OCI-LY1 (cell line): ENCODE measurements around the gene NLK.

Experiments used
- H2AFZ ChIP-seq: fragments of 200-600 bp; sonication (generic), shearing (Covaris generic); 2 replicates; pipeline ENCODE4 v1.6.0; 2014; ENCODE audit warnings: antibody characterized with exemption, mild to moderate bottlenecking, low read length
- H3F3A ChIP-seq: fragments of 200-600 bp; sonication (generic), shearing (Covaris generic); 2 replicates; pipeline ENCODE4 v1.6.0; 2014; ENCODE audit warnings: mild to moderate bottlenecking, antibody characterized with exemption, low read length, moderate library complexity; ENCODE audit not compliant: insufficient read depth
- H3K27ac ChIP-seq: fragments of 200-600 bp; sonication (generic); 2 replicates; pipeline ENCODE4 v1.5.1; 2014; ENCODE audit warnings: low read length, mixed run types, mild to moderate bottlenecking, low read depth; ENCODE audit not compliant: poor library complexity, severe bottlenecking
- H3K27me3 ChIP-seq: fragments of 200-600 bp; sonication (generic); 2 replicates; pipeline ENCODE4 v1.6.0; 2014; ENCODE audit warnings: antibody characterized with exemption, mild to moderate bottlenecking, low read length, moderate library complexity; ENCODE audit not compliant: insufficient read depth
- H3K36me3 ChIP-seq: fragments of 200-600 bp; sonication (generic); 2 replicates; pipeline ENCODE4 v1.6.1; 2014; ENCODE audit warnings: mild to moderate bottlenecking, antibody characterized with exemption, low read length, moderate library complexity, mixed read lengths; ENCODE audit not compliant: insufficient read depth
- H3K4me1 ChIP-seq: fragments of 200-600 bp; sonication (generic); 2 replicates; pipeline ENCODE4 v1.5.1; 2014; ENCODE audit warnings: mild to moderate bottlenecking, low read length, moderate library complexity; ENCODE audit not compliant: insufficient read depth, severe bottlenecking
- H3K4me2 ChIP-seq: fragments of 200-600 bp; sonication (generic), shearing (Covaris generic); 2 replicates; pipeline ENCODE4 v1.6.1; 2014; ENCODE audit warnings: low read length
- H3K4me3 ChIP-seq: fragments of 200-600 bp; sonication (generic); 2 replicates; pipeline ENCODE4 v1.5.1; 2014; ENCODE audit warnings: low read length, low read depth, mild to moderate bottlenecking, mixed read lengths; ENCODE audit not compliant: poor library complexity, severe bottlenecking
- H3K79me2 ChIP-seq: fragments of 200-600 bp; shearing (Covaris generic); 2 replicates; pipeline ENCODE4 v1.6.1; 2016; ENCODE audit warnings: mixed run types, low read length, mixed read lengths; ENCODE audit not compliant: insufficient read depth
- H3K9ac ChIP-seq: fragments of 200-600 bp; sonication (generic), shearing (Covaris generic); 2 replicates; pipeline ENCODE4 v1.6.1; 2014; ENCODE audit warnings: mild to moderate bottlenecking, low read length, mixed read lengths
- H3K9me2 ChIP-seq: fragments of 200-600 bp; sonication (generic), shearing (Covaris generic); 2 replicates; pipeline ENCODE4 v1.6.1; 2014; ENCODE audit warnings: low read depth, mild to moderate bottlenecking, low read length, mixed read lengths
- H3K9me3 ChIP-seq: fragments of 200-600 bp; shearing (Covaris generic); 2 replicates; pipeline ENCODE4 v1.6.1; 2014; ENCODE audit warnings: low read length, mixed read lengths
- H4K20me1 ChIP-seq: fragments of 200-600 bp; sonication (generic), shearing (Covaris generic); 2 replicates; pipeline ENCODE4 v1.6.0; 2016; ENCODE audit warnings: mild to moderate bottlenecking, low read length; ENCODE audit not compliant: insufficient read depth
- EZH2 ChIP-seq: fragments of 200-600 bp; sonication (generic), shearing (Covaris generic); IDR thresholded peaks from 2 replicates; pipeline ENCODE4 v1.8.0; 2017; ENCODE audit warnings: borderline replicate concordance, mixed run types, mild to moderate bottlenecking, antibody characterized with exemption, low read length, moderate library complexity, mixed read lengths
- TF ChIP-seq, protein P1 (sequence below): fragments of 200-600 bp; sonication (generic), shearing (Covaris generic); IDR thresholded peaks from 2 replicates; pipeline ENCODE4 v1.5.1; 2017; ENCODE audit warnings: mild to moderate bottlenecking, antibody characterized with exemption, low read length, moderate library complexity, mixed read lengths

NLK gene

DNA sequence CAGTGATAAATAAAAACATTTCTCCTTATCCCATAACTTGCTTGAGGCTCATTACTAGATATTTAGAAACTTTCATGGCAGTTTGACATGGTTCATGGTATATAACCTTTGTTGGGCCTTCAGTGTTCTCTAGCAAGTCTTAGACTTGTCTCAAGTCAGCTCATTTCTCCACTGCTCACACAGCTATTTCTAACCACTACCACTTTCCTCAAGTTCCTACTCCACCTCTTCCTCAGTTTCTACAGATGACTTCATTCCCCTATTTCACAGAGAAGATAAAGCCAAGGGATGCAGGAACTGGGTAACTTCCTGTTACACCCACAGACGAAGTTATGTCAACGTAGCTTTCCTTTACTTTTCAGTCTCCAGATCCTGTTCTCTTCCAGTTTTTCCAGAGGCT is 23.2 kb downstream of the NLK start:
- TF ChIP-seq EZH2: no peak
- TF ChIP-seq, protein P1, sequence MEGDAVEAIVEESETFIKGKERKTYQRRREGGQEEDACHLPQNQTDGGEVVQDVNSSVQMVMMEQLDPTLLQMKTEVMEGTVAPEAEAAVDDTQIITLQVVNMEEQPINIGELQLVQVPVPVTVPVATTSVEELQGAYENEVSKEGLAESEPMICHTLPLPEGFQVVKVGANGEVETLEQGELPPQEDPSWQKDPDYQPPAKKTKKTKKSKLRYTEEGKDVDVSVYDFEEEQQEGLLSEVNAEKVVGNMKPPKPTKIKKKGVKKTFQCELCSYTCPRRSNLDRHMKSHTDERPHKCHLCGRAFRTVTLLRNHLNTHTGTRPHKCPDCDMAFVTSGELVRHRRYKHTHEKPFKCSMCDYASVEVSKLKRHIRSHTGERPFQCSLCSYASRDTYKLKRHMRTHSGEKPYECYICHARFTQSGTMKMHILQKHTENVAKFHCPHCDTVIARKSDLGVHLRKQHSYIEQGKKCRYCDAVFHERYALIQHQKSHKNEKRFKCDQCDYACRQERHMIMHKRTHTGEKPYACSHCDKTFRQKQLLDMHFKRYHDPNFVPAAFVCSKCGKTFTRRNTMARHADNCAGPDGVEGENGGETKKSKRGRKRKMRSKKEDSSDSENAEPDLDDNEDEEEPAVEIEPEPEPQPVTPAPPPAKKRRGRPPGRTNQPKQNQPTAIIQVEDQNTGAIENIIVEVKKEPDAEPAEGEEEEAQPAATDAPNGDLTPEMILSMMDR: no peak
- H3K9me3 ChIP-seq: no peaks in the 10 kb centered on the region
- H3F3A ChIP-seq: no peaks in the 10 kb centered on the region

DNA sequence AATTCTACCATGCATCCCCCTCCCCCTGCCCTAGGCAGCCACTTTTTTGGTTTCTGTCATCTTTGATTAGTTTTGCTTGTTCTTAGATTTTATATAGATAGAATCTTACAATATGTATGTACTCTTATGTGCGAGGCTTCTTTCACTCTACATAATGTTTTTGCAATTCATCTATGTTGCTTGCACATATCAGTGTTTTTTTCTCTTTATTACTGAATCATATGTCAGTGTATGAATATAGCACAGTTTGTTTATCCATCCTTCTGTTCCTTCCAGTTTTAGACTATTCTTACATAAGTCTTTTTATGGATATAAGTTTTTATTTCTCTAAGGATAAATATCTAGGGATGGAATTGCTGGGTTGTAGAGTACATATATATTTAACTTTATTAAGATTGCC is 26.6 kb downstream of the NLK start:
- Histone ChIP-seq H3K4me2 (no peak overlapping the region), H2AFZ (no peak overlapping the region), H3K27ac (no peak overlapping the region), H3K79me2 (peaks cover 72% of the 10 kb centered on the region), H3K4me3 (no peak overlapping the region), H3K4me1 (peaks cover 21% of the 10 kb centered on the region), H3K9me2 (no peaks in the 10 kb centered on the region), H4K20me1 (no peaks in the 10 kb centered on the region), H3K9ac (no peak overlapping the region), H3K36me3 (peaks cover 16% of the 10 kb centered on the region), H3K9me3 (0 out of 2 replicates have a peak, but pooled peaks cover 6% of the 10 kb centered on the region), H3K27me3 (no peaks in the 10 kb centered on the region), H3F3A (no peaks in the 10 kb centered on the region)
- TF ChIP-seq EZH2: no peak
- TF ChIP-seq, protein P1: no peak

More for the DNA sequence above, 23.2 kb downstream of the NLK start:
- no peak overlapping the region for H2AFZ ChIP-seq
- no peaks in the 10 kb centered on the region for H3K9me2 ChIP-seq
- H3K4me3 ChIP-seq: no peak overlapping the region
- H3K79me2 ChIP-seq: peaks cover 70% of the 10 kb centered on the region
- H3K36me3 ChIP-seq: peaks cover 6% of the 10 kb centered on the region; the same call in 1 of the 2 replicates
- no peak overlapping the region for H3K4me2 ChIP-seq
- H3K27ac ChIP-seq: no peak overlapping the region
- H3K9ac ChIP-seq: no peak overlapping the region
- H4K20me1 ChIP-seq: no peaks in the 10 kb centered on the region
- no peaks in the 10 kb centered on the region for H3K27me3 ChIP-seq
- H3K4me1 ChIP-seq: no peaks in the 10 kb centered on the region

DNA sequence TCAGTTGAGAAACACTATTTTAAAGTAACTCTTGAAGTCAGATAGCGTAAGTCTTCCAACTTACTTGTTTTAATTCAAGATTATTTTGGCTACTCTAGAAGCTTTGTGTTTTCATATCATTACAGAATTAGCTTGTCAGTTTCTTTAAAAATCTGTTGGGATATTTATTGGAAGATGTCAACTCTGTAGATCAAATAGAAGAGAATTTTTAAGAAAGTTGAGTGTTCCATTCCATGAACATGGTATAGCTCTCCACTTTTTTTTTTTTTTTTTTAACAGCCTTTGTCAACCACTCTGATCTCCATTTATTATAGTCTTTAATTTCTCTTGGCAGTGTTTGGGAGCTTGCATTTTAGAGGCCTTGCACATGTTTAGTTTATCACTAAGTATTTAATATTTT is 28.7 kb downstream of the NLK start:
- H3K27me3 ChIP-seq: no peaks in the 10 kb centered on the region
- H3K4me1 ChIP-seq: peaks cover 42% of the 10 kb centered on the region
- no peaks in the 10 kb centered on the region for H3K9me2 ChIP-seq
- no peak overlapping the region for H3K9ac ChIP-seq
- H3K36me3 ChIP-seq: peaks cover 16% of the 10 kb centered on the region
- H2AFZ ChIP-seq: no peak overlapping the region
- 0 out of 2 replicates have a peak, but pooled peaks cover 6% of the 10 kb centered on the region for H3K9me3 ChIP-seq
- H3K27ac ChIP-seq: no peak overlapping the region
- H3K4me2 ChIP-seq: no peak overlapping the region
- TF ChIP-seq, protein P1: no peak
- TF ChIP-seq EZH2: no peak
- H4K20me1 ChIP-seq: no peaks in the 10 kb centered on the region
- H3F3A ChIP-seq: no peaks in the 10 kb centered on the region
- peaks cover 61% of the 10 kb centered on the region for H3K79me2 ChIP-seq
- H3K4me3 ChIP-seq: no peak overlapping the region
